HepG2 (cell line): ENCODE measurements around the gene DGCR8. TPM values are rescaled to one million over a fixed set of nuclear protein-coding genes. Genes with fewer than 3 reads are reported as not detected.

Source experiments
- AGO1 ChIP-seq: fragments of 200-400 bp; formaldehyde crosslinking; IDR thresholded peaks from 2 replicates; pipeline ENCODE4 v1.6.1; 2017; ENCODE audit warnings: mild to moderate bottlenecking, low read depth, low read length, moderate library complexity; ENCODE audit not compliant: poor library complexity, severe bottlenecking
- CHD2 ChIP-seq: IDR thresholded peaks from 2 replicates; pipeline ENCODE4 v1.6.1; 2011; ENCODE audit warnings: low read depth, low read length, improper control_type of control experiment
- EZH2 ChIP-seq: conservative IDR thresholded peaks from 2 replicates; pipeline ENCODE4 v1.6.1; 2012; ENCODE audit warnings: mild to moderate bottlenecking, low read depth, low read length, moderate library complexity
- GABPB1 ChIP-seq: IDR thresholded peaks from 2 replicates; pipeline ENCODE4 v1.6.1; 2016; ENCODE audit warnings: mild to moderate bottlenecking, missing genetic modification reagents, moderate library complexity, missing compliant biosample characterization
- HNRNPL ChIP-seq: fragments of 200-400 bp; formaldehyde crosslinking; IDR thresholded peaks from 2 replicates; pipeline ENCODE4 v1.6.1; 2017; ENCODE audit warnings: mild to moderate bottlenecking, low read depth, low read length
- JUN ChIP-seq: sonication (generic); formaldehyde crosslinking; IDR thresholded peaks from 2 replicates; pipeline ENCODE4 v1.4.0; 2020; ENCODE audit warnings: mild to moderate bottlenecking, missing genetic modification reagents
- MXD4 ChIP-seq: IDR thresholded peaks from 2 replicates; pipeline ENCODE4 v1.6.1; 2016; ENCODE audit warnings: mild to moderate bottlenecking, missing biosample characterization, missing genetic modification reagents
- NFE2L2 ChIP-seq: fragments of 150-350 bp; IDR thresholded peaks from 2 replicates; pipeline ENCODE4 v1.6.1; 2014; ENCODE audit warnings: low read length
- NR2F6 ChIP-seq, 2 experiments: IDR thresholded peaks; 2 replicates each; pipeline ENCODE4 v1.6.1; 2016; ENCODE audit warnings: antibody characterized with exemption in 1 of 2, mild to moderate bottlenecking in 1 of 2
- PRMT3 ChIP-seq: sonication (generic); formaldehyde crosslinking; IDR thresholded peaks from 2 replicates; pipeline ENCODE4 v1.8.1; 2022; ENCODE audit warnings: low read depth, mild to moderate bottlenecking, moderate library complexity, missing genetic modification reagents, borderline replicate concordance
- PTBP1 ChIP-seq: fragments of 200-400 bp; formaldehyde crosslinking; IDR thresholded peaks from 2 replicates; pipeline ENCODE4 v1.6.1; 2018; ENCODE audit warnings: low read length, low read depth; ENCODE audit not compliant: poor library complexity, severe bottlenecking
- RXRA ChIP-seq: sonication (generic); formaldehyde crosslinking; IDR thresholded peaks from 2 replicates; pipeline ENCODE4 v1.5.1; 2020; ENCODE audit warnings: missing genetic modification reagents
- SP1 ChIP-seq, 2 experiments: fragments of 450-650 bp in 1 of 2; sonication (generic) in 1 of 2; formaldehyde crosslinking in 1 of 2; IDR thresholded peaks; 2 replicates each; pipeline versions ENCODE4 v1.4.0 to v1.6.1; 2016 to 2020; ENCODE audit warnings: missing genetic modification reagents in 1 of 2
- ZBTB7B ChIP-seq: sonication (generic); formaldehyde crosslinking; IDR thresholded peaks from 2 replicates; pipeline ENCODE4 v1.4.0; 2020; ENCODE audit warnings: missing genetic modification reagents
- ZNF674 ChIP-seq: sonication (generic); formaldehyde crosslinking; IDR thresholded peaks from 2 replicates; pipeline ENCODE4 v1.5.0; 2020; ENCODE audit warnings: low read depth, mild to moderate bottlenecking, missing genetic modification reagents
- ZNF775 ChIP-seq: sonication (generic); formaldehyde crosslinking; IDR thresholded peaks from 2 replicates; pipeline ENCODE4 v1.4.0; 2020; ENCODE audit warnings: missing genetic modification reagents, mild to moderate bottlenecking, moderate library complexity, borderline replicate concordance
- polyA plus RNA-seq, 8 experiments: library from polyadenylated mRNA; depleted of rRNA in 3 of 8; stranded (reverse) in 7 of 8; unstranded in 1 of 8; fragments of >200 nt; fragmentation: Illumina TruSeq in 4 of 8; extraction: Trizol in 4 of 8; gene quantifications; 2 replicates each; pipeline versions ENCODE4 v1.2.1 to v1.2.3, GENCODE V29; 2011 to 2016; ENCODE audit warnings: low read depth in 4 of 8, missing spikeins in 1 of 8, mixed read lengths in 1 of 8; ENCODE audit not compliant: insufficient read depth in 1 of 8
- total RNA-seq, 5 experiments: library from RNA; depleted of rRNA; stranded (reverse); fragments of >200 nt; fragmentation: Illumina TruSeq; extraction: Trizol; gene quantifications; 2 replicates each; pipeline ENCODE4 v1.2.3, GENCODE V29; 2016; ENCODE audit warnings: low read depth in 1 of 5
- TF ChIP-seq, protein P1 (sequence below), 2 experiments: fragments of 450-650 bp in 1 of 2; sonication (generic) in 1 of 2; formaldehyde crosslinking; IDR thresholded peaks; 2 replicates each; pipeline versions ENCODE4 v1.5.0 to v1.8.0; 2020 to 2022; ENCODE audit warnings: mild to moderate bottlenecking in 1 of 2, missing genetic modification reagents in 1 of 2
- TF ChIP-seq, protein P2 (sequence below): IDR thresholded peaks from 2 replicates; pipeline ENCODE4 v1.6.1; 2016; ENCODE audit warnings: missing genetic modification reagents, missing compliant biosample characterization
- TF ChIP-seq, protein P3 (sequence below): sonication (generic); formaldehyde crosslinking; IDR thresholded peaks from 2 replicates; pipeline ENCODE4 v1.8.1; 2023; ENCODE audit warnings: mild to moderate bottlenecking, moderate library complexity, missing genetic modification reagents
- TF ChIP-seq, protein P4 (sequence below): sonication (generic); formaldehyde crosslinking; IDR thresholded peaks from 2 replicates; pipeline ENCODE4 v1.5.0; 2020; ENCODE audit warnings: mild to moderate bottlenecking, missing genetic modification reagents, borderline replicate concordance
- TF ChIP-seq, protein P5 (sequence below): sonication (generic); formaldehyde crosslinking; IDR thresholded peaks from 2 replicates; pipeline ENCODE4 v1.4.0; 2020; ENCODE audit warnings: low read depth, mild to moderate bottlenecking, missing genetic modification reagents

The DGCR8 gene
- total and polyA plus RNA-seq, 2 of the 13 experiments (the other 11 are each of a cell fraction or from before 2014, with no cell fraction given) = 10.2 to 23.2 TPM

DNA sequence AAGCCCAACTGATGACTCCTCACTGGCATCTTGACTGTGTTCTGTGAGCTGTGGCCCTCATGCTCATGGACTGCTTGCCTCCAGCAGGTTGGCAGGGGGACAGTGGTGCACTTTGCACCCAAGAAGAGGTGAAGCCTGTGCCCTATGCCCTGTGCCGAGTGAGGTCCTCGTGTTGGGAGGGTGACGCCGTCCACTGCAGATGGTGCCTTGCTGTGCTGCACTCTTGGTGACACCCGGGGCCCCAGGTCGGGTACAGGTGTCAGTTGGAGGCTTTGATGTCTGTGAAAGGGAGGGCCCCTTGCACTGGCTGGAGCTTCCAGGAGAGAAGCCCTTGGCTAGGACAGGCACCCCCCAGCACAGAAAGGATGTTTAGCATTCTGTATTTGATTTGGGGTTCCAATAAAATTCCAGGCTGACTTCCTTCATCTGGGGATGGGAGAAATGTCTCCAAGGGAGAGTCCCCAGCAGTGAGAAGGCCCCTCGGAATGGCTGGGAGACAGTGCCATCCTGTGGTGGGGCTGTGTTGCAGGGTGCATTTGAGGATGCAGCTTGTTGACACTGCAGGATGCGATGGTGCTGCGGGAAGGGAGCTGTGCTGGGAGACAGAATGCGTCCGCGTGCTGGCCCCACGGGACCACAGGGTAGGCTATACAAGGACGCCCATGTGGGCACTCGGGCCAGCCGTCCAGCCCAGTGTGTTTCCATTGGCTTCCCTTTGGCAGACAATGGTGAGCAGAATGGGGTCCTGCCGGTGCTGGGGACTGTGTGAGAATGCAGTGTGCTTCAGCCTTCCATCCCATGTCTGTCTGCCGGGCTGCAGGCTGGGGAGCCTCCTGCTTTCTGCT is 49.1 kb downstream of the DGCR8 start (continued):
- TF ChIP-seq JUN = no peak
- no peak; the same call in 1 of the 2 replicates for TF ChIP-seq GABPB1
- TF ChIP-seq ZNF775 (CRISPR knock-in tag) = no peak
- TF ChIP-seq AGO1 = peak; percentile 44
- TF ChIP-seq, protein P1, sequence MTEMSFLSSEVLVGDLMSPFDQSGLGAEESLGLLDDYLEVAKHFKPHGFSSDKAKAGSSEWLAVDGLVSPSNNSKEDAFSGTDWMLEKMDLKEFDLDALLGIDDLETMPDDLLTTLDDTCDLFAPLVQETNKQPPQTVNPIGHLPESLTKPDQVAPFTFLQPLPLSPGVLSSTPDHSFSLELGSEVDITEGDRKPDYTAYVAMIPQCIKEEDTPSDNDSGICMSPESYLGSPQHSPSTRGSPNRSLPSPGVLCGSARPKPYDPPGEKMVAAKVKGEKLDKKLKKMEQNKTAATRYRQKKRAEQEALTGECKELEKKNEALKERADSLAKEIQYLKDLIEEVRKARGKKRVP (CRISPR knock-in tag; IDR thresholded peaks at IDR 0.05) = no peak
- TF ChIP-seq, protein P2, sequence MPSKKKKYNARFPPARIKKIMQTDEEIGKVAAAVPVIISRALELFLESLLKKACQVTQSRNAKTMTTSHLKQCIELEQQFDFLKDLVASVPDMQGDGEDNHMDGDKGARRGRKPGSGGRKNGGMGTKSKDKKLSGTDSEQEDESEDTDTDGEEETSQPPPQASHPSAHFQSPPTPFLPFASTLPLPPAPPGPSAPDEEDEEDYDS (CRISPR knock-in tag) = no peak
- no peak for TF ChIP-seq NFE2L2
- TF ChIP-seq RXRA (CRISPR knock-in tag) = peak; percentile 59; the same call in 1 of the 2 replicates
- no peak for TF ChIP-seq PTBP1
- TF ChIP-seq, protein P3, sequence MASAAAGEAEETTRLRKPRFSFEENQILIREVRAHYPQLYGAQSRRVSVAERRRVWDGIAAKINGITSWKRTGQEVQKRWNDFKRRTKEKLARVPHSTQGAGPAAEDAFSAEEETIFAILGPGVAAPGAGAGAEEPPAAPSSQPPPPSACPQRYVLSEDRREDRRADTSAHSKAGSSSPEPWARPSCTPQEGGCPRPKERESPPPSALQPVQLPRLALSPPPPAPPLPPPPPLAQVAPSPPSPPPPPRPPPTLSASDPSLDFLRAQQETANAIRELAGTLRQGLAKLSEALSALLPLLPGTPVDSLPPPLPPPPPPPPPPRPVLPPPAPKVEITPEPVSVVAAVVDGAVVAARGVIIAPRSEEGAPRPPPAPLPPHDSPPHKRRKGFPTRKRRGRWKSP (CRISPR knock-in tag) = 0 out of 2 replicates have a peak, but pooled peaks have one; percentile 34
- TF ChIP-seq PRMT3 (CRISPR knock-in tag) = no peak
- 0 out of 2 replicates have a peak, but pooled peaks have one; percentile 56 for TF ChIP-seq HNRNPL
- TF ChIP-seq, protein P4, sequence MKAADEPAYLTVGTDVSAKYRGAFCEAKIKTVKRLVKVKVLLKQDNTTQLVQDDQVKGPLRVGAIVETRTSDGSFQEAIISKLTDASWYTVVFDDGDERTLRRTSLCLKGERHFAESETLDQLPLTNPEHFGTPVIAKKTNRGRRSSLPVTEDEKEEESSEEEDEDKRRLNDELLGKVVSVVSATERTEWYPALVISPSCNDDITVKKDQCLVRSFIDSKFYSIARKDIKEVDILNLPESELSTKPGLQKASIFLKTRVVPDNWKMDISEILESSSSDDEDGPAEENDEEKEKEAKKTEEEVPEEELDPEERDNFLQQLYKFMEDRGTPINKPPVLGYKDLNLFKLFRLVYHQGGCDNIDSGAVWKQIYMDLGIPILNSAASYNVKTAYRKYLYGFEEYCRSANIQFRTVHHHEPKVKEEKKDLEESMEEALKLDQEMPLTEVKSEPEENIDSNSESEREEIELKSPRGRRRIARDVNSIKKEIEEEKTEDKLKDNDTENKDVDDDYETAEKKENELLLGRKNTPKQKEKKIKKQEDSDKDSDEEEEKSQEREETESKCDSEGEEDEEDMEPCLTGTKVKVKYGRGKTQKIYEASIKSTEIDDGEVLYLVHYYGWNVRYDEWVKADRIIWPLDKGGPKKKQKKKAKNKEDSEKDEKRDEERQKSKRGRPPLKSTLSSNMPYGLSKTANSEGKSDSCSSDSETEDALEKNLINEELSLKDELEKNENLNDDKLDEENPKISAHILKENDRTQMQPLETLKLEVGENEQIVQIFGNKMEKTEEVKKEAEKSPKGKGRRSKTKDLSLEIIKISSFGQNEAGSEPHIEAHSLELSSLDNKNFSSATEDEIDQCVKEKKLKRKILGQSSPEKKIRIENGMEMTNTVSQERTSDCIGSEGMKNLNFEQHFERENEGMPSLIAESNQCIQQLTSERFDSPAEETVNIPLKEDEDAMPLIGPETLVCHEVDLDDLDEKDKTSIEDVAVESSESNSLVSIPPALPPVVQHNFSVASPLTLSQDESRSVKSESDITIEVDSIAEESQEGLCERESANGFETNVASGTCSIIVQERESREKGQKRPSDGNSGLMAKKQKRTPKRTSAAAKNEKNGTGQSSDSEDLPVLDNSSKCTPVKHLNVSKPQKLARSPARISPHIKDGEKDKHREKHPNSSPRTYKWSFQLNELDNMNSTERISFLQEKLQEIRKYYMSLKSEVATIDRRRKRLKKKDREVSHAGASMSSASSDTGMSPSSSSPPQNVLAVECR (CRISPR knock-in tag) = peak; percentile 66; the same call in 1 of the 2 replicates
- TF ChIP-seq, protein P5, sequence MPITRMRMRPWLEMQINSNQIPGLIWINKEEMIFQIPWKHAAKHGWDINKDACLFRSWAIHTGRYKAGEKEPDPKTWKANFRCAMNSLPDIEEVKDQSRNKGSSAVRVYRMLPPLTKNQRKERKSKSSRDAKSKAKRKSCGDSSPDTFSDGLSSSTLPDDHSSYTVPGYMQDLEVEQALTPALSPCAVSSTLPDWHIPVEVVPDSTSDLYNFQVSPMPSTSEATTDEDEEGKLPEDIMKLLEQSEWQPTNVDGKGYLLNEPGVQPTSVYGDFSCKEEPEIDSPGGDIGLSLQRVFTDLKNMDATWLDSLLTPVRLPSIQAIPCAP (CRISPR knock-in tag) = no peak
- TF ChIP-seq SP1 (IDR thresholded peaks at IDR 0.05) = no peak
- no peak for TF ChIP-seq SP1 (CRISPR knock-in tag; IDR thresholded peaks at IDR 0.05)
- TF ChIP-seq MXD4 = peak; percentile 39; the same call in 1 of the 2 replicates
- no peak for TF ChIP-seq EZH2
- no peak for TF ChIP-seq ZBTB7B (CRISPR knock-in tag)
- TF ChIP-seq CHD2 = no peak
- peak; percentile 56 for TF ChIP-seq NR2F6 (IDR thresholded peaks at IDR 0.05)
- no peak; the same call in none of the 2 replicates for TF ChIP-seq NR2F6 (CRISPR knock-in tag; IDR thresholded peaks at IDR 0.05)
- TF ChIP-seq ZNF674 (CRISPR knock-in tag) = no peak
